GM12872 (cell line): ENCODE data around the gene LCN15.

ENCODE experiments used
- CTCF ChIP-seq: IDR thresholded peaks from 3 replicates; pipeline ENCODE4 v1.5.1; 2011; ENCODE audit warnings: low read depth, mild to moderate bottlenecking, low read length, moderate library complexity; ENCODE audit not compliant: insufficient read depth

LCN15 gene

GRCh38 chr9:136756134-136756438, 8.2 kb downstream of the LCN15 start:
- TF ChIP-seq CTCF, result no peak

- no peak for TF ChIP-seq CTCF
Measured at GRCh38 chr9:136754626-136755301, 9.6 kb downstream of the LCN15 start.

- no peak for TF ChIP-seq CTCF
Measured at GRCh38 chr9:136754059-136754572, 10.2 kb downstream of the LCN15 start.

GRCh38 chr9:136753371-136754058, 10.8 kb downstream of the LCN15 start:
- TF ChIP-seq CTCF, result no peak

- TF ChIP-seq CTCF, result no peak
Measured at GRCh38 chr9:136751814-136752213, 12.5 kb downstream of the LCN15 start.

GRCh38 chr9:136751244-136751643, 13.1 kb downstream of the LCN15 start:
- TF ChIP-seq CTCF, result no peak

GRCh38 chr9:136750526-136750925, 13.8 kb downstream of the LCN15 start:
- TF ChIP-seq CTCF, result no peak
